ENCODE results near the gene ANTXR2. TPM values are rescaled to one million over a fixed set of nuclear protein-coding genes. Genes with fewer than 3 reads are reported as not detected.
A peak's percentile ranks its signal among the peaks of the same experiment; 100 is the strongest.
"Not testable (repeated sequence)": the region's sequence is repeated elsewhere in the genome, so short reads cannot be mapped to it uniquely, and the experiment has no call there.

ANTXR2 gene
- total RNA-seq, 1 experiment from 2014 or later, result 10.0 TPM

DNA sequence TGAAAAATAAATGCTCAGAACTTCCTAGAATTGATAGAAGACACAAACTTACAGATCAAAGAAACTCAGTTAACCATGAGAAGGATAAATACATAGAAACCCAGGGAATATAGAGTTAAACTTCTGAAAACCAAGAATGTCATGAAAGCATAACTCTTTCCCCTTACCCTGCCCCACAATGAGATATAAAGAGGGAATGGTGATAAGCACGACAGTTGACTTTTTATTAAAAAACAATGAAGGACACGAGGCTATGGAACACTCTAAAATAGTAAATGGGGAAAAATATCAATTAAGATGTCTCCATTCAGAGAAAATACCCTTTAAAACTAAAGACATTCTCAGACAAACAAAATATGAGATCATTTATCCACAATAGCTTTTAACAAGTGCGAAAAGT is 154.7 kb downstream of the ANTXR2 start:
- DNase-seq (ENCODE audit: low read depth), result no peak

DNA sequence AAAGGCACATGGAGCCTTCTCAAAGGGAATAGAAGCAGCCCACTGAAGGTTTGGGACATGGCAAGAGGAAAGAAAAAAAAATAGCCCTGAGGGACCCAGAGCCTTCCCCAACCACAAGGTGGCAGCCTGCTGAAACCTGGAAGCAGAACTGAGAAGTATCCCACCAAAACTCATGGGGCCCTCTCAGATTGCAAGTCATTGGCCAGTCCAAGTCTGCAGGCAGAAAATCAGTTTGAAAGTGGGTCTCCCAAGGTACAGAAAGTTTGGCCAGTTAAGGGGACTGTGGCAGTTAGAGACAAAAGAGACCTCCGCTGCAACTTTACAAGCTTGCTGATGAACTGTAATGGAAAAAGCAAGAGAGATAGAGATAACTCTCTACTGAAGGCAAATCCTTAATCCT is 155.8 kb downstream of the ANTXR2 start:
- DNase-seq (ENCODE audit: low read depth), result peak; percentile 16

DNA sequence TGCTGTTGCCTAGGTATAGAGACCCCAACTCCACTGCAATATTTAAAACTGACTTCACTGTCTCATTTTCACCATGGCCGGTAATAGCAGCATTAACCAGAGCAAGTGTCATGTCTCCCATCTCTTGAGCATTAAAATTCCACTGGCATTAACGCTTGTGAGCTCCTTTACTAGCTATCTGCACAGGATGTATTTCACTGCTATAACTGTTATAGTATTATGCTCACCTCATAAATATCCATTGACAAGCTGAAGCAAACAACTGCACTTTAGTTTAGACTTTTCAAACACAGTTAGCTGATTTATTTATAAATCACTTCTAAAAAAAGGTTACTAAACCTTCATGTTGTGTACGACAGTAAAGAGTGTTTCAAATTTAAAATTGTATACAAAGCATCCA is 157.8 kb downstream of the ANTXR2 start:
- DNase-seq (ENCODE audit: low read depth), result no peak

DNA sequence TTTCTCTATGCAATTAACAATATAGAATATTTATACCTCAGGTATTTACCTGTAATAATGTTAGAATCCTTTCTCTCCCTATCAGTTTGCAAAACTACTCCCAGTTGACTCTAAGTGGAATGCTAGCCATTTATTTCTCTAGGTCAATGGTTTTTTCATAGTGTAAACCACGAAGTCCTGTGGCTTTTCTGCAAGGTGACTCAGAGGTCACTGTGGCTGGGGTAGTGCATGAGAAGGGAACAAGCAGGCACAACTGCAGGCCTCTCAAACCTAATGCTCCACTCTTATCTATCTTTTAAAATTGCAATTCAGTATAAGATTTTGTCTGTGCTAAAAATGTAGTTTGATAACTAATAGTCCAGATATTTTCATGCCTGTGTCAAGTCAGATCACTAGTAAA is 159.4 kb downstream of the ANTXR2 start:
- peak; percentile 6 for DNase-seq (ENCODE audit: low read depth)

DNA sequence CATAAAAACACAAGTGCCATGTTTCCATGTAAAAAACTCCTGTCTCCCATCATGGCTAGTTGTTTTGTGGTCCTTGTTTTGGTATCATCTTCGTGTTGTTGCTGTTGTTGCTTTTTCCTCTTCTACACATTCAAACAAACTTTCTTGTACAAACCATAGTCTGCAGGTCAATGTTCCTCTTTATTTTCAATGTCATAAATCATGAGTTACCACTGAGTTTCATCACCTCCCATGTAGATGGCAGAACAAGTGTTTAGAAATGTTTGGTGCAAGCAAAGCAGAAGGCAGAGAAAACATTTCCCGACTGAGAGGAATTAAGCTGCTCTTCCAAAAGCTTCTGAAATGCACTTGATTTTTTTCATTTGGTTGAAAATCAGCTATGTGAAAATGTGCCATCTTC is 166.0 kb downstream of the ANTXR2 start:
- no peak for DNase-seq (ENCODE audit: low read depth)

DNA sequence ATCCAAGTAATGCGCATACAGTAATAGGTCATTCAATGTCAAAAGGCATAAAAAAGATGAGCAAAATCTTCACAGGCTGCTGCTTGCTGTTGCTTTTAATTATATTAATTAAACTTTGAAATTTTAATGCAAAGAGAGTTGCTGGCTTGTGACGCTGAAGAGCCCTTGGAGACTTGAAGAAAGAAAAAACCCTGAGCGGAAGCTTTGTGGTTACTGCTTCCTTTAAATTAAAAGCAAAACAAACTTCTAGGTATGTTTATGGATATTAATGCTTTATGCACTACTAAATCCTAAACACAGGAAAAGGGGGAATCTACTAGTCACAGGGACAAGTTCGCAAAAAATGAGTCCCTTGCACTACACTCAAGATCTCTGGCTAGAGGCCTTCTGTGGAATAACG is 166.7 kb downstream of the ANTXR2 start:
- no peak for DNase-seq (ENCODE audit: low read depth)

DNA sequence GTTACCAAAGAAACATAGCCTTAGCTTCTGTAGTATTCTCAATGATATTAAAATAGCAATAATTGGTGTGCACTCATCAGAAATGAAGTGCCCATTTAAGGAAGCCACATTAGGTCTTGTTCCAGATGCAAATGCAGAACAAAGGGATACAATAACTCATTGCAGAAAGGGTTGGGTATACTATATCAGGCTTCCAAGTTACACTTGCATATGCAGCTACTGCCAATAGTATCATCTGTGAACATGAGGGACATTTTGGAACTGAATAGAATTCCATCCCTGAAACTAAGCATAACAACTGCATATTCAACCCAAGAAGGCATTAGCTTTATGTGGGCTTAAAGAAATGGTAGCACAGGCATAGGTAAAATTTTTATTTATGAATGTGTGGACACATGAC is 167.8 kb downstream of the ANTXR2 start:
- no peak for DNase-seq (ENCODE audit: low read depth)

DNA sequence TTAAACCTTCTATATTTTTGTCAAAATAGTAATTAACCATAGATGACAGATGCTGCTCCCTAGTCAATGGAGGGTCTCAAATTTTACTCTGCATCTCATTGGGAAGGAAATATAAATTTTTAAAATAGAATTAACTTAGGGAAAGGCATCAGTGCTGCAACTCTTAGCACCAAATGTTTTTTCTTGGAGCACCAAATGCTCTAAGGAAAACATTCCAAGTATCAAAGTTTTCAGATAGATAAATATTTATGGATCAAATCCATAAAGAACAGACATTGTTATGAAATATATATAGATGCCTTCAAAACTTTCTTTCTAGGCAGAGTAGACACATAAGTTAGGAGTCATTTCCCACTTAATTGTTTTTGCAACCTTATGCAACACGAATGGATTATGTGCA is 168.7 kb downstream of the ANTXR2 start:
- no peak for DNase-seq (ENCODE audit: low read depth)

DNA sequence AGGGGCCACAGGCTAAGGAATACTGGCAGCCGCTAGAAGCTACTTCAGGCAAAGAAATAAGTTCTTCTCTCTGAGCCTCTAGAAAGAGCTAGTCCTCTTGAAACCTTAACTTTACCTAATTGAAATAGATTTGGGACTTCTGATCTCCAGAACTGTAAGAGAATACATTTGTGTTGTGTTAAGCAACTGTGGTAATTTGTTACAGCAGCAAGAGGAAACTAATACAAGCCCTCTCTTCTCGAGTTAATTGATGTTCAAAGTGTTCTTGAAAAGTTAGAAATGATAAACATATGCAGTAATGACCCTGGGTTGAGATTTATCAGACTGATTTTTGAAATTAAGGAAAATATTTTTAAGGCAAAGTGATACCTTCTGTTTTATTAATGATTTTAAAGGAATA is 172.8 kb downstream of the ANTXR2 start:
- no peak for DNase-seq (ENCODE audit: low read depth)

DNA sequence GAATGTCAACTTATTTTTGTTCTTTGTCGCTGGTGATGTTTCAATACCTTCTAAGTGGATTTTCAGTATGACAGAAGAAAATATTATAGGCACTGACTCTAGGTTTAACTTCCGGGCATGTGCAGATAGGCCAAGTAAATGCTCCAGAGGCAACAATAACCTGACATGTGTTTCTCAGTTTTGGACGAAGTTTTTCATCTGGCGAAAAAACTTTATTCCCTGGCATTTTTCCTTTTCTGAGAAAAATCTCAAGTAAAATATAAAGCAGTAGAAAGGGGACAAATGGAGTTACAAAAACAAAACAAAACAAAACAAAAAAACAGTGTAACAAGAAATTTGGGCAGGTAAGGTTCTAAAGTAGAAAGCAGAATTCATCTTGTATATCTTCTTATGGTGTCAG is 173.5 kb downstream of the ANTXR2 start:
- DNase-seq (ENCODE audit: low read depth), result no peak

DNA sequence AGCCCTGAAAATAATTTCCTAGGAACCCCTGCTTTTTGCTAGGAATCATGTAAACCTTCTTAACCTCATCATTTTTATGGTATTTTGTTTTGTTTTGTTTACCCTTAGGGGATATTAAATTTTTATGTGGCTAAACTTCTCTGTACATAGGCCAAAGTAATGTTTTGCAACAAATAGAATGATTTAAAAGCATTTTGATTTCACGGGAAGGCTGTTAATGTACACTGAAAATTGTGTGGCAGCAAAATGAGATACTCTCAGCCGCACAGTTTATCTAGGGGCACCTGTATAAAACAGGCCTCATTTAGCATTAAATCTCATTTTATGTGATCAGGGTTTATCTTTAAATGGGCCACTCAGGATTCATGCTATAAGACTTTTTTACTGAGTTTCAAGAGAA is 175.0 kb downstream of the ANTXR2 start:
- no peak for DNase-seq (ENCODE audit: low read depth)

DNA sequence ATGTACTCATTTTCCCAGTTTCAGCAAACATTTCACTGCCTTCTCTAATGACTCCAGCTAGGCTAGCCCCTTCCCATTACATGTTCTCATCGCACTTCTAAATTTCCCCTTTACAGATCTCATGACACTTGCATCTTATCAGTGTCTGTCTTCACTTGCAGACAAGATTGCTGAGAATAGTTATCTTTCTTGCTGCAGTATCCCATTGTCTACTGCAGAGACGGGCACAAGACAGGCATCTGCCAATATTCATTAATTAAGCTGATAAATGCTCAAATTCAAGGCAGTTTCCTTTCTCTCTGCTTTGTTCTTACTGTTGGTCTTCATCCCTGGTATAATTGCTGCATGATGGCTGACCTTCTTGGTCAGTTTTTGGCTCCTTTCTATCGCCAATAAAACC is 175.9 kb downstream of the ANTXR2 start:
- no peak for DNase-seq (ENCODE audit: low read depth)

DNA sequence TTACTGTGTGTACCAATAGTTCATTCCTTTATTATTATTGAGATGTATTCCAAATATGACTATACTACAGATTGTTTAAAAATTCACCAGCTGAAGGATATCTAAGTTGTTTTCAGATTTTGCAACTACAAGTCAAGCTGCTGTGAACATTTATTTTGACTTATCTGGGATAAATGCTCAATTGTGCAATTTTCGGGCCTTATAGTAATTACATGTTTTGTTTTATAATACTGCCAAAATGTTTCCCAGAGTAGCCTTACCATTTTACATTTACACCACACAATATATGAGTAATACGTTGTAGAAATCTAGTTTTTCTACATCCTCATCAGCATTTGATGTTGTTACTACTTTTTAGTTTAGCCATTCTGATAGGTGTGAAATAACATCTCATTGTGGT is 179.6 kb downstream of the ANTXR2 start:
- no peak for DNase-seq (ENCODE audit: low read depth)

DNA sequence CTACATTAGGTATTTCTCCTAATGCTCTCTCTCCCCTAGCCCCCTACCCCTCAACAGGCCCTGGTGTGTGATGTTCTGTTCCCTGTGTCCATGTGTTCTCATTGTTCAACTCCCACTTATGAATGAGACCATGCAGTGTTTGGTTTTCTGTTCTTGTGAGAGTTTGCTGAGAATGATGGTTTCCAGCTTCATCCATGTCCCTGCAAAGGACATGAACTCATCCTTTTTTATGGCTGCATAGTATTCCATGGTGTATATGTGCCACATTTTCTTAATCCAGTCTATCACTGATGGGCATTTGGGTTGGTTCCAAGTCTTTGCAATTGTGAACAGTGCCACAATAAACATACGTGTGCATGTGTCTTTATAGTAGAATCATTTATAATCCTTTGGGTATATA is 184.0 kb downstream of the ANTXR2 start:
- DNase-seq (ENCODE audit: low read depth), result not testable (repeated sequence)

DNA sequence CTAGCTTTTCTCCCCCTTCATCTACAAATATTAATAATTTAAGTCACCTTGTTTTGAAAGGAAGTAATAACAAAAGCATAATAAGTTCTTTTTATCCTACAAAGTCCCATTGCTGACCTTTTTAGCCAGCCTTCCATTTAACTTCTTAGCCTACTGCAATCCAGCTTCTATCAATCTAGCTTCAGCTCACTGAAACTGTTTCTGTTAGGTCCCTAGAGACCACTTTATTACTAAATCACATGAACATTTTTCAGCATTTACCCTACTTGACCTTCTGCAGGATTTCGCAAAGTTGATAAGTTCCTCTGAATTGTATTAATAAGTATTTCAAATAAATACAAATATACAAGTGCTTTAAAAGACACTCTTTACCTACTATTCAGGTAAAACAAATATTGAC is 186.5 kb downstream of the ANTXR2 start:
- no peak for DNase-seq (ENCODE audit: low read depth)

DNA sequence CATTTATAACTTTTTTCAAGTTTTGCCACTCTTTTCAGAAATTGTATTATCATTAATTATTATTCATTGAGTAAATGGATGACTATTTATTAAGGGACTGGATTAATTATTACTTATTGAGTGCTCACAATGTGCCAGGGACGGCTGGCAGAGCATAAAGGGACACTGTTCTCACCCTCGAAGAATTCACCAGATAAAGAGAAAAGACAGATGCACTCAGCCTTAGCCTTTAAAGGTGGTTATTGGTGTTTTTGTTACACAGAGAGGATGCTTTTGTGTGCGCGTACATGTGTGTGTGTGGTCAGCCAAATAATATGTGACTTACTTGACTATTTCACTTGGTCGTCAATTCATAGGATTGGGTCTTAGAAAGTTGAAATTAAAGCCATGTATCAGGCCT is 187.0 kb downstream of the ANTXR2 start:
- no peak for DNase-seq (ENCODE audit: low read depth)

DNA sequence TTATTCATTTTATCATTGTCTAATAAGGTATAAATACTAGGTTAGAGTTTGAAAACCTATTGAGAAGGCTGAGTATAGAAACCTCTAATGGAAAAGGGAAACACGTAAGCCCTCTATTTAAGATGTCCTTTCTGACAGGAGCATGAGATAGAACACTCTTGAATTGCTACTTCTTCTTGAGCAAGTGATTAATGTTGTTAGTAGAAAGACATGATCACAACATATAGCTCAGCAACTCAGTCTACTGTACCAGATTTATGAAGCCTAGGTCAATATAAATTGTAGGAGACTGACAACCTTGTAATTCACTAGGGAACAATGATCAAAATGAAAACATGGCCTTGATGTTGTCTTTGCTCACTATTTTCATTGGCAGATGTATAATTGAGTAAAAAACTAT is 189.7 kb downstream of the ANTXR2 start:
- DNase-seq (ENCODE audit: low read depth), result no peak

DNA sequence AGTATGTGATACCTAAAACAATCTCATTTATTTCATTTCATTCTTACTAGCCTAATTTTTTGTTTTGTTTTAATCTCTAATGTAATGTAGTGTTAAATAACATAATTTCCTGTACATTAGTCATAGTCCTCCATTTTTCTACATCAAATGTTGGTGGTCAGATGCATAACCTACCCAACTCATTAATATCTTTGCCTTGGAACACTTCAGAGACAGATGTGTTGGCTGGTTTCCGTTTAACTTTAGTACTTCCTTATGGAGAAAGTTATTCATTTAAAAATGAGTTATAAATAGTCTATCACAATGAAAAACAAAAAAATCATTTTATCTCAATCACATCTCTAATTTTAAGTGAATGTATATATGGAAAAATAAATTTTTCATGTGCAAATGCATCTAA is 190.2 kb downstream of the ANTXR2 start:
- no peak for DNase-seq (ENCODE audit: low read depth)

DNA sequence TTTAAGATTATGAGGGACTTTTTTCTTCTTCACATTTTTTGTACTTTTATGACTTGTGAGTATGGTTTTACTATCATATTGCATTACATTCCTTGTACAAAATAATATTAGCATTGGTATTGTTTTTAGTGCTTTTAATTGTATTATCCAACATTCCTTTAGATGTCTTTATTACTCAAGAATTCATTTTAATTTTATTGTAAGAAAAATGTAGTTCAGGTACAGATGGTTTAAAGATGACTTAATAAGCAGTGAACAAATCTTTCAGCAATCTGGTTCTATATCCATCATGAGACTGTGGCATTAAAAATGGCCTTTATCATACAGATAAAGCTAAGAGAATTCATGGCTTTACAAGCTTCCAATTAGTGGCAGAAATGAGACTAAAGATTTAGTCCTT is 191.6 kb downstream of the ANTXR2 start:
- DNase-seq (ENCODE audit: low read depth), result no peak

DNA sequence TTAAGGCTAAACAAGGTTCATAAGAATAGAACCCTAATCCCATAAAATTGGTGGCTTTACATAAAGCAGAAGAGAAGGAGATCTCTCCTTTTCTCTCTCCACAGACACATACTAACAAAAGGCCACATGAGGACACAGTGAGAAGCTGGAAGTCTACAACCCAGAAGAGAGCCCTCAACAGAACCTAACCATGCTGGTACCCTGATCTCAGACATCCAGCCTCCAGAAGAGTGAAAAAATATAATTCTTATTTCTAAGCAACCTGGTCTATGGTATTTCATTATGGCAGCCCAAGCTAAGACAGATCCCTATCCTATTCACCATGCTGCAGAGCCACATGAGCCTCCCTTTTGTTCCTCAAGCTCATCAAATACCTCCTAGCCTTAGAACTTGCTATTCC is 195.5 kb downstream of the ANTXR2 start:
- no peak for DNase-seq (ENCODE audit: low read depth)

DNA sequence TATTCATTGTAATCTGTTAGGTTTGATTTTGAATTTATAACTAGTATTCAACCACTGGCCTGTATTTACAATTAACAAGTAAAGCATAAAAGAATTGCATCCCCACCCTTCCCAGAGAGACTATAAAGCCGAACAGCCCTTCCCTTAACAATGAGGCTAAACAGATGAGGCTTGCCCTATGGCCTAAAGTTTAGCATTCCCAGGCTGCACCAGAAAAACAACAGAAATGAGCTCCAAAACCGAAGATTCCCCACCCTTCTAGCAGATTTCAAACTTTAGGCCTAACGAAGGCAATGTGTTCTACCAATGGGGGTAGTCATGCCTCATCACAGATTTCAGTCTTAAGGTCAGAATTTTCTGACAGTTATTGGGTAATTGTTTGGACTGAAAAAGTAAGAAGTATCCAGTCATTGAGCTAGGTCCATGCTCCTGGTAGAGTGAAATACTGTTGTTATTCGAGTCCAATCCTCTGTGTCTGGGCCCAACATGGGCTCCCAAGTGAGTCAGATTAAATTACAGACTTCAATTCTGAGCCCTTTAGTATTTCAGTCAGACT is 197.6 kb downstream of the ANTXR2 start:
- DNase-seq (ENCODE audit: low read depth), result no peak

DNA sequence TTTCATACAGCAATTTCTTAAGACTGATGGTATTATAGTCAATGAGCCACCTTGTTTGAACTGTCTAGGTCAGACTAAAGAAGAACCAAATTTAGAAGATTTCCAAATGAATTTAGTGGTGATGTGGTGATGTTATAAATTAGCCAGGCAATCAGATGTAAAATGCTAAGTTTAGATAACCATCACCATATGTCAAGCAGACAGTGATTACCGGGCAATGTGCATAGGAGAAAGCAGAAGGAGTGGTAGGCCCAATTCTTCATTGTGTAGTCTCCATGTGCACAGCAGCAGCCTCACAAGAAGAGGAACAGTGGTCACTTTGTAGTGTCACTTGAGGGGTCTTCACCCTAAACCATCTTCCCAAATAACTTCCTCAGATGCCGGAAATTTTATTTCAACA is 198.8 kb downstream of the ANTXR2 start:
- no peak for DNase-seq (ENCODE audit: low read depth)

DNA sequence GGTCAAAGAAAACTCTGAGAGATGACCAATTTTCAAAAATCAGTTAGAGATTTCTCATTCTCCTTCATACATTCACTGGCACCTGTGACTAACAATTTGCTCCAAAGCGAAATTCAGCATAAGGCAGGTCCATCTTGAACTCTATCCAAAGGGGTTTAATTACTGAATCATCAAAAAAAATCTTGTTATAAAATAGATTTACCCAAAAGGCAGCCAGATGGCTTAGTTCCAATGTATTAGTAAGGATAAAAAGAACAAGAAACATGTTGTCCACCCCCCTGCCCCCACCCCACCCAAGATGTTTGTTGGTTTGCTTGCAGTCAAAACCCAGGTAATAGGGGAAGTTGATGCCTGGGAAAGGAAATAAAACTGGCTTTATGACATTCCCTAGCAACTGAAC is 200.3 kb downstream of the ANTXR2 start:
- DNase-seq (ENCODE audit: low read depth), result no peak

DNA sequence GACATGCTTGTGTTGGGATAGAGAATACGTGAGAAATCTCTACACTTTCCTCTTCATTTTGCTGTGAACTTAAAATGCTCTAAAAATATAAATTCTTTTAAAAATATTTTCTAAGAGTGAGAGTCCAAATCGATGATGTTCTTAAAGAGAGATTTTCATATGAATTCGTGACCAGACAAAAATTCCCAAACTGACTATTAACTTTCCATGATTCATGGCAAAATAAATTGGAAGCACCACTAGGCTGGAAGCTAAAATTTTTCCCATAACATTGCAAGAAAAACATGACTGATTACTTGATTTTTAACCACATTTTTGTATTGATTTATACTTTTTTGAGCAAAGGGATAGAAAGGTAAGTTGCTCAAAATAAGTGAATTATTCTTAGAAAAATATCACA is 201.1 kb downstream of the ANTXR2 start:
- no peak for DNase-seq (ENCODE audit: low read depth)
